ENCODE measurements around the gene LHFPL3.

The LHFPL3 gene

GRCh38 chr7:104652865-104653264 lies 324.5 kb downstream of the LHFPL3 start:
- Mint-ChIP-seq H3K27me3 (ENCODE audit: low read depth, poor library complexity) (peaks cover 3% of the 10 kb centered on the region), H3K4me3 (no peak overlapping the region), H3K36me3 (ENCODE audit: low read depth) (no peaks in the 10 kb centered on the region), H3K4me1 (no peaks in the 10 kb centered on the region), H3K9me3 (no peaks in the 10 kb centered on the region), H3K27ac (no peak overlapping the region)
- DNase-seq, result no peak
- TF ChIP-seq, protein P1, sequence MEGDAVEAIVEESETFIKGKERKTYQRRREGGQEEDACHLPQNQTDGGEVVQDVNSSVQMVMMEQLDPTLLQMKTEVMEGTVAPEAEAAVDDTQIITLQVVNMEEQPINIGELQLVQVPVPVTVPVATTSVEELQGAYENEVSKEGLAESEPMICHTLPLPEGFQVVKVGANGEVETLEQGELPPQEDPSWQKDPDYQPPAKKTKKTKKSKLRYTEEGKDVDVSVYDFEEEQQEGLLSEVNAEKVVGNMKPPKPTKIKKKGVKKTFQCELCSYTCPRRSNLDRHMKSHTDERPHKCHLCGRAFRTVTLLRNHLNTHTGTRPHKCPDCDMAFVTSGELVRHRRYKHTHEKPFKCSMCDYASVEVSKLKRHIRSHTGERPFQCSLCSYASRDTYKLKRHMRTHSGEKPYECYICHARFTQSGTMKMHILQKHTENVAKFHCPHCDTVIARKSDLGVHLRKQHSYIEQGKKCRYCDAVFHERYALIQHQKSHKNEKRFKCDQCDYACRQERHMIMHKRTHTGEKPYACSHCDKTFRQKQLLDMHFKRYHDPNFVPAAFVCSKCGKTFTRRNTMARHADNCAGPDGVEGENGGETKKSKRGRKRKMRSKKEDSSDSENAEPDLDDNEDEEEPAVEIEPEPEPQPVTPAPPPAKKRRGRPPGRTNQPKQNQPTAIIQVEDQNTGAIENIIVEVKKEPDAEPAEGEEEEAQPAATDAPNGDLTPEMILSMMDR (IDR thresholded peaks at IDR 0.05), result no peak

GRCh38 chr7:104653825-104654401 lies 325.5 kb downstream of the LHFPL3 start:
- Mint-ChIP-seq H3K27me3 (ENCODE audit: low read depth, poor library complexity) (peaks cover 7% of the 10 kb centered on the region), H3K9me3 (no peaks in the 10 kb centered on the region), H3K36me3 (ENCODE audit: low read depth) (no peaks in the 10 kb centered on the region), H3K4me3 (no peak overlapping the region), H3K27ac (no peak overlapping the region), H3K4me1 (no peaks in the 10 kb centered on the region)
- DNase-seq, result no peak
- TF ChIP-seq, protein P1 (IDR thresholded peaks at IDR 0.05), result no peak

DNA sequence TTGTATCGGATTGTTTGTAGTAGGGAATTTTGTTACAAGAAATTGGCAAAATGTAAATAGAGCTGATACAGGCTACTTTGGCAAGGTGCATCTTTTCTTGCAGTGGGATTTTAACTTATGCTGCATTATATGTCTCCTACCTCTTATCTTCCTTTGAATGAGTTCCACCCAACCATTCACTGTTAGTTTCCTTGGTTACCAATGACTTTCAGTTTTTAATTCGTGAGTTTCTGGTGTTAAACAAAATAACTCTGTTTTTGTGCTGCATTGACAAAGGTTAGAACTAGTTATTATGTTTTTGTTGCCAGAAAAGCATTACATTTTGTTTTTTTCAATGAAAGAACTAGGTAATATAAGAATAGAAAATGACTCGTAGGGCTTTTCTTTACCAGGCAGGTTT lies 327.2 kb downstream of the LHFPL3 start:
- Mint-ChIP-seq H3K9me3 (no peaks in the 10 kb centered on the region), H3K36me3 (ENCODE audit: low read depth) (no peaks in the 10 kb centered on the region), H3K27ac (no peak overlapping the region), H3K27me3 (ENCODE audit: low read depth, poor library complexity) (peaks cover 7% of the 10 kb centered on the region), H3K4me1 (no peaks in the 10 kb centered on the region), H3K4me3 (no peak overlapping the region)
- no peak for DNase-seq
- TF ChIP-seq, protein P1 (IDR thresholded peaks at IDR 0.05), result no peak

- no peaks in the 10 kb centered on the region for H3K36me3 Mint-ChIP-seq (ENCODE audit: low read depth)
- H3K4me3 Mint-ChIP-seq, result no peak overlapping the region
- TF ChIP-seq, protein P1 (IDR thresholded peaks at IDR 0.05), result no peak
- H3K27ac Mint-ChIP-seq, result no peak overlapping the region
- no peaks in the 10 kb centered on the region for H3K4me1 Mint-ChIP-seq
- no peak for DNase-seq
- H3K9me3 Mint-ChIP-seq, result no peaks in the 10 kb centered on the region
- H3K27me3 Mint-ChIP-seq (ENCODE audit: low read depth, poor library complexity), result peaks cover 6% of the 10 kb centered on the region
Observed at GRCh38 chr7:104656467-104656866, 328.1 kb downstream of the LHFPL3 start.

- DNase-seq, result no peak
- H3K27me3 Mint-ChIP-seq (ENCODE audit: low read depth, poor library complexity), result peaks cover 9% of the 10 kb centered on the region
- no peak overlapping the region for H3K4me3 Mint-ChIP-seq
- H3K27ac Mint-ChIP-seq, result no peak overlapping the region
- no peaks in the 10 kb centered on the region for H3K9me3 Mint-ChIP-seq
- H3K36me3 Mint-ChIP-seq (ENCODE audit: low read depth), result no peaks in the 10 kb centered on the region
- TF ChIP-seq, protein P1 (IDR thresholded peaks at IDR 0.05), result no peak
- H3K4me1 Mint-ChIP-seq, result no peaks in the 10 kb centered on the region
Observed at GRCh38 chr7:104657134-104657533, 328.7 kb downstream of the LHFPL3 start.

- no peaks in the 10 kb centered on the region for H3K4me1 Mint-ChIP-seq
- H3K36me3 Mint-ChIP-seq (ENCODE audit: low read depth), result no peaks in the 10 kb centered on the region
- no peaks in the 10 kb centered on the region for H3K9me3 Mint-ChIP-seq
- DNase-seq, result no peak
- no peak overlapping the region for H3K4me3 Mint-ChIP-seq
- H3K27me3 Mint-ChIP-seq (ENCODE audit: low read depth, poor library complexity), result peaks cover 22% of the 10 kb centered on the region
- H3K27ac Mint-ChIP-seq, result no peak overlapping the region
- TF ChIP-seq, protein P1 (IDR thresholded peaks at IDR 0.05), result no peak
Observed at GRCh38 chr7:104661575-104661974, 333.2 kb downstream of the LHFPL3 start.
